Measurements from ENCODE around the gene NDUFB2.

DNA sequence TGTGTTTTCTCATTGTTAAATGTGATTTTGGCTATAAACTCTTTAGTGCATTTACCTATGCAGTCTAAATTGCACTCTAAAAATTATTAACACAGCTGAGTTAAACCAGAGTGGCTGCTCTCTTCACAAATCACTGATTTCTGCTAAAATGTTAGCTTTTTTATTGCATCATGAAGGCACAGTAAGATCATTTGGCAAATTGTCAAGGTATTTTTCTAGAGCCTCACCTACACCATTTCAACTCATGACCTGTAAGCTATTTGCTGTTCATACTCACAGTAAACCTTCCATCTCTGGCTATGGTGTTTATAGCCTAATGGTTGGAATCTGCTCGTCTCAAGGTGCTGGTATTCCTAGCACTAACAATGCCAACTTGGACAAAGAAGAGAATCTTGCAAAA, 25.7 kb downstream of the NDUFB2 start:
- TF ChIP-seq, protein P1, sequence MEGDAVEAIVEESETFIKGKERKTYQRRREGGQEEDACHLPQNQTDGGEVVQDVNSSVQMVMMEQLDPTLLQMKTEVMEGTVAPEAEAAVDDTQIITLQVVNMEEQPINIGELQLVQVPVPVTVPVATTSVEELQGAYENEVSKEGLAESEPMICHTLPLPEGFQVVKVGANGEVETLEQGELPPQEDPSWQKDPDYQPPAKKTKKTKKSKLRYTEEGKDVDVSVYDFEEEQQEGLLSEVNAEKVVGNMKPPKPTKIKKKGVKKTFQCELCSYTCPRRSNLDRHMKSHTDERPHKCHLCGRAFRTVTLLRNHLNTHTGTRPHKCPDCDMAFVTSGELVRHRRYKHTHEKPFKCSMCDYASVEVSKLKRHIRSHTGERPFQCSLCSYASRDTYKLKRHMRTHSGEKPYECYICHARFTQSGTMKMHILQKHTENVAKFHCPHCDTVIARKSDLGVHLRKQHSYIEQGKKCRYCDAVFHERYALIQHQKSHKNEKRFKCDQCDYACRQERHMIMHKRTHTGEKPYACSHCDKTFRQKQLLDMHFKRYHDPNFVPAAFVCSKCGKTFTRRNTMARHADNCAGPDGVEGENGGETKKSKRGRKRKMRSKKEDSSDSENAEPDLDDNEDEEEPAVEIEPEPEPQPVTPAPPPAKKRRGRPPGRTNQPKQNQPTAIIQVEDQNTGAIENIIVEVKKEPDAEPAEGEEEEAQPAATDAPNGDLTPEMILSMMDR (IDR thresholded peaks at IDR 0.05): no peak
- TF ChIP-seq POLR2A (IDR thresholded peaks at IDR 0.05) (no peak), POLR2AphosphoS5 (IDR thresholded peaks at IDR 0.05; ENCODE audit: insufficient read depth in 1 of 2, low read depth in 1 of 2) (no peak)
